IgD-negative memory B cell (primary cell): ENCODE measurements around the gene KIAA0825. TPM values are rescaled to one million over a fixed set of nuclear protein-coding genes. Genes with fewer than 3 reads are reported as not detected.
"Not testable (repeated sequence)": the region's sequence is repeated elsewhere in the genome, so short reads cannot be mapped to it uniquely, and the experiment has no call there.

Source experiments
- H3K27ac Mint-ChIP-seq, 3 donors: one replicate each; pipeline ENCODE4 v1.8.0; 2020 to 2022; ENCODE audit warnings: mild to moderate bottlenecking in 3 of 3, mixed read lengths in 3 of 3, moderate library complexity in 1 of 3
- H3K27me3 Mint-ChIP-seq: one replicate; pipeline ENCODE4 v1.8.0; 2021; ENCODE audit warnings: mixed read lengths
- H3K36me3 Mint-ChIP-seq: one replicate; pipeline ENCODE4 v1.8.0; 2020; ENCODE audit warnings: mild to moderate bottlenecking, mixed read lengths
- H3K4me1 Mint-ChIP-seq, 3 donors: one replicate each; pipeline ENCODE4 v1.8.0; 2020 to 2022; ENCODE audit warnings: mixed read lengths in 3 of 3, mild to moderate bottlenecking in 1 of 3
- H3K4me3 Mint-ChIP-seq, 4 donors: one replicate each; pipeline ENCODE4 v1.8.0; 2020 to 2022; ENCODE audit warnings: mild to moderate bottlenecking in 4 of 4, mixed read lengths in 4 of 4, moderate library complexity in 3 of 4
- H3K9me3 Mint-ChIP-seq, 3 donors: one replicate each; pipeline ENCODE4 v1.8.0; 2020 to 2021; ENCODE audit warnings: mixed read lengths in 3 of 3, mild to moderate bottlenecking in 1 of 3
- polyA plus RNA-seq: library from polyadenylated mRNA; unstranded; fragments of 300-500 nt; fragmentation: Illumina TruSeq; gene quantifications from one replicate; pipeline ENCODE4 v1.2.3, GENCODE V29; 2021

The KIAA0825 gene
- polyA plus RNA-seq, 1 donor from 2014 or later = 0.84 TPM

DNA sequence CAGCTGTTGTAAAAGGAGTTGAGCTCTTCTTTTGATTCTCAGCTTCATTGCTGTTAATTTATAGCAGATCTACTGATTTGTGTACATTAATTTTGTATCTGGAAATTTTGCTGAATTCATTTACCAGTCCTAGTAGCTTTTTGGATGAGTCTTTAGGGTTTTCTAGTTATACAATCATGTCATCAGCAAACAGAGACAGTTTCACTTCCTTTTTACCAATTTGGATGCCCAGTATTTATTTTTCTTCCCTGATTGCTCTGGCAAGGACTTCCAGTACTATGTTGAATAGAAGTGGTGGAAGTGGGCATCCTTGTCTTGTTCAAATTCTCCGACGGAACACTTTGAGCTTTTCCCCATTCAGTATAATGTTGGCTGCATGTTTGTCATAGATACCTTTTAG lies 478.1 kb downstream of the KIAA0825 start:
- Mint-ChIP-seq H3K36me3 (peaks cover 6% of the 10 kb centered on the region), H3K9me3 (peaks cover 12 to 30% (median 29%) of the 10 kb centered on the region in 3 donors), H3K4me1 (no peaks in the 10 kb centered on the region), H3K27me3 (peaks cover 10% of the 10 kb centered on the region), H3K4me3 (no peak overlapping the region), H3K27ac (no peak overlapping the region)

DNA sequence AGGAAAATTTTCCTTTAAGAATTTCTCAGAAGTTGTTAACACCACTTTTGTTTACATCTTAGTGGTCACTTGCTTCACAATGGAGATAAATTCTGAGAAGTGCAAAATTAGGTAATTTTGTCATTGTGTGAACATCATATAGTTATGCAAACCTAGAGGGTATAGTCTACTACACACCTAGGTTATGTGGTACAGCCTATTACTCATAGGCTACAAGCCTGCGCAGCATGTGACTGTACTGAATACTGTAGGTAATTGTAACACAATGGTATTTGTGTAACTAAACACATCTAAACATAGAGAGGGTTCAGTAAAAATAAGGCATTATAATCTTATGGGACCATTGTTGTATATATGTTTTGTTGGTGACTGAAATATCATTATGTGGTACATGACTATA lies 488.3 kb downstream of the KIAA0825 start:
- H3K27ac Mint-ChIP-seq = no peak overlapping the region
- no peak overlapping the region for H3K4me3 Mint-ChIP-seq
- H3K27me3 Mint-ChIP-seq = peaks cover 2% of the 10 kb centered on the region
- H3K4me1 Mint-ChIP-seq = no peaks in the 10 kb centered on the region
- peaks cover 0 to 3% (median 0%) of the 10 kb centered on the region in 3 donors for H3K9me3 Mint-ChIP-seq
- H3K36me3 Mint-ChIP-seq = no peaks in the 10 kb centered on the region

DNA sequence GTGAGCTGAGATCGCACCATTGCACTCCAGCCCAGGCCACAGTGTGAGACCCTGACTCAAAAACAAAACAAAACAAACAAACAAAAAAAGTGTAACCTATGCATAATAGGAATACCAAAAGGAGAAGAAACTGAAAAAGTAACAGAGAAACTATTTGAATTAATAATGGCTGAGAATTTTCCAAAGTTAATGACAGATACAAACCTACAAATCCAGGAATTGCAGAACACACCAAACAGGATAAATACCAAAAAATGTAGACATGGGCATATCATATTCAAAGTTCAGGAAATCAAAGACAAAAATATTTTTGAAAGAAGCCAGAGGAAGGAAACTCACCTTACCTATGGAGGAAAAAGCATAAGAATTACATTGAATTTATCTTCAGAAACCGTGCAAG lies 493.3 kb downstream of the KIAA0825 start:
- Mint-ChIP-seq H3K27me3 (peaks cover 19% of the 10 kb centered on the region), H3K4me1 (no peaks in the 10 kb centered on the region), H3K4me3 (no peak overlapping the region), H3K27ac (no peak overlapping the region), H3K36me3 (no peaks in the 10 kb centered on the region), H3K9me3 (peaks cover 0 to 4% (median 0%) of the 10 kb centered on the region in 3 donors)

DNA sequence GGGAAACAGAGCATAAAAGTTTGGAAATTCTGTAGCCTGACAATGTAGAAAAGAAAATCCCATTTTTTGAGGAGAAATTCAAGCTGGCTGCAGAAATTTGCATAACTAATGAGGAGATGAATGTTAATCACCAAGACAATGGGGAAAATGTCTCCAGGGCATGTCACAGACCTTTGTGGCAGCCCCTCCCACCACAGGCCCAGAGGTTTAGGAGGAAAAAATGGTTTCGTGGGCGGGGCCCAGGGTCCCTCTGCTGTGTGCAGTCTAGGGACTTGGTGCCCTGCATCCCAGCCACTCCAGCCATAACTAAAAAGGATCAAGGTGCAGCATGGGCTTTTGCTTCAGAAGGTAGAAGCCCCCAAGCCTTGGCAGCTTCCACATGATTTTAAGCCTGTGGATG lies 502.1 kb downstream of the KIAA0825 start:
- peaks cover 4 to 22% (median 12%) of the 10 kb centered on the region in 3 donors for H3K9me3 Mint-ChIP-seq
- not testable (repeated sequence) for H3K27ac Mint-ChIP-seq, H3K36me3 Mint-ChIP-seq, H3K4me1 Mint-ChIP-seq, H3K4me3 Mint-ChIP-seq, H3K27me3 Mint-ChIP-seq

DNA sequence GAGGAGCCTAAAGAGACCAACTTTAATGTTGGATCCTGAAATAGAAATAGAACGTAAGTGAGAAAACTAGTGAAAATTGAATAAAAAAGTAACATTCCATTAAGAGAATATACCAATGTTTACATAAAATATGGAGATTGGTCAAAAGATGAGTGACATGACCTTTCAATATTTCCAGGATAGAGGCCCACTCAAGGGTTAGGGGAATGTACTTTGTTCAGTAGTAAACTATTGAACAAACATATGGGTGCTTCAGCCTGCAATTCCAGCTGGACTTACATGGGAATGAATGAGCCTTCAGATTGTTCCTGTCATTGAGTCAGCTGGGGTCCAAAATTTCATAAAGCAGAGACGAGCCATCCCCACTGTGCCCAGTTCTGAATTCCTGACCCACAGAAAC lies 505.3 kb downstream of the KIAA0825 start:
- Mint-ChIP-seq H3K36me3 (no peaks in the 10 kb centered on the region), H3K27me3 (no peaks in the 10 kb centered on the region), H3K4me3 (peak overlapping the region in 1 of 4 donors; percentile 100), H3K9me3 (peaks cover 4 to 22% (median 12%) of the 10 kb centered on the region in 3 donors), H3K27ac (no peak overlapping the region), H3K4me1 (peaks cover 17 to 29% (median 20%) of the 10 kb centered on the region in 3 donors)

DNA sequence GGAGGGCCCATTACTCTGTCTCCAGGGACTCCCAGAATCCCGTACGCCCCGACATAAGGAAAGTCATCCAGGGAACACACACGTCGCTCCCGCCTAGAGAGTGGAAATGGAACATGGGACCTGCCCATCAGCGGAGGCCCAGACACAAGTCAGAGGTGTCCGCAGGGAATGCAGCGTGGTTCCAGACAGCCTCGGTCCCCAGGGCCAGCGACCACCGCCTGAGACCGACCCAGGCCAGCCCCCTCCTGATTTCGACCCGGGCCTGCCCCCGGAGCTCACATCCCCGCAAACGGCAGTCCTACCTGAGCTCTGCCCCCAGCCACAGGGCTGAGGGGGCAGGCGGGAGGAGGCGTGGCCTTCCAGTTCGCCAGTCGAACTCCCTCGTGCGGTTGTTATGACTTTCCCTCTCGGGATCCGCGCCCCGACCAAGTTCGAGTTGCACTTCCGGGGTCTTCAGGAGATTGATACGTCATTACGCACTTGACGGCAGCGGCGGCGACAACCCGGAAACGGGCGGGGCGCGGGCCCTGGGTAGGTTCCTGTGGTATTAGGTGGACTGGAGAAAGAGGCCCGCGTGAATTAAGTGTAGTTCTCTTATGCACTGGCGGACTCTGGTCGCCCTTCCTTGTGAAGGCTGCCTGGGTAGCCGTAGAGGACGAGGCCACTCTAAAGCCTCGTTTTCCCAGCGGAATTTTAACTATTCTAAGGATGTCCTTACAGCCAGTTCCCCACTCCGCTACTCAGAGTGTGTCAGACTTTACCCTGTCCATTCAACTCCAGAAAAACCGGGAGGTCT lies 507.0 kb downstream of the KIAA0825 start:
- H3K4me1 Mint-ChIP-seq = peaks cover 22 to 34% (median 22%) of the 10 kb centered on the region in 3 donors
- peaks cover 3 to 18% (median 12%) of the 10 kb centered on the region in 3 donors for H3K9me3 Mint-ChIP-seq
- H3K27ac Mint-ChIP-seq = peak overlapping the region; percentile 85 to 99 (median 94)
- H3K4me3 Mint-ChIP-seq = peak overlapping the region; percentile 93 to 100 (median 98)
- H3K36me3 Mint-ChIP-seq = peaks cover 6% of the 10 kb centered on the region
- no peaks in the 10 kb centered on the region for H3K27me3 Mint-ChIP-seq

DNA sequence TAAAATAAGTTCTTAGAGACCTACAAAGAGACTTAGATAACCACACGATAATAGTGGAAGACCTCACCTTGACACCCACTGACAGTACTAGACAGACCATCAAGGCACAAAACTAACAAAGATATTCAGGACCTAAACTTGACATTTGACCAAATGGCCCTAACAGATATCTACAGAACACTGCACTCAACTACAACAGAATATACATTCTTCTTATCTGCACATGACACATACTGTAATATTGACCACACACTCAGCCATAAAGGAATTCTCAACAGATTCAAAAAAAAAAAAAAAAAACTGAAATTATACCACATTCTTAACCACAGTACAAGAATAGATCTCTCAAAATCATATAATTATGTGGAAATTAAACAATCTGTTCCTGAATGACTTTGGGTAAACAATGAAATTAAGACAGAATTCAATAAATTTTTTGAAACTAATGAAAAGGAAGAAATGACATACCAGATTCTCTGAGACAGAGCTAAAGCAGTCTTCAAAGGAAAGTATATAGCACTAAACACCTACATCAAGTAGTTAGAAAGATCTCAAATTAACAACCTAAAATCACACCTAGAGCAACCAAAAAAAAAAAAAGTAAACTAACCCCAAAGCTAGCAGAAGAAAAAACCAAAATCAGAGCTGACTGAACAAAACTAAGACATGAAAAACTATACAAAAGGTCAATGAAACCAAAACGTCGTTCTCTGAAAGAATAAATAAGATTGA lies 514.7 kb downstream of the KIAA0825 start:
- Mint-ChIP-seq H3K27me3 (no peaks in the 10 kb centered on the region), H3K4me3 (peak overlapping the region in 3 of 4 donors; percentile 1 to 35 (median 13)), H3K9me3 (peaks cover 6 to 23% (median 7%) of the 10 kb centered on the region in 3 donors), H3K4me1 (peaks cover 25 to 51% (median 38%) of the 10 kb centered on the region in 3 donors), H3K36me3 (peaks cover 25% of the 10 kb centered on the region), H3K27ac (no peak overlapping the region)

Other genes starting within 250 kb of the KIAA0825 start
- 3.9 TPM for gene SLF1, start 65 bp upstream of the KIAA0825 start, polyA plus RNA-seq